Loucy (cell line): ENCODE measurements around the gene ITGA2.

Source experiments
- H2AFZ ChIP-seq: fragments of 200-600 bp; sonication (generic); 2 replicates; pipeline ENCODE4 v1.6.0; 2016; ENCODE audit warnings: antibody characterized with exemption, mild to moderate bottlenecking, low read length, moderate library complexity
- H3F3A ChIP-seq: fragments of 200-600 bp; 2 replicates; pipeline ENCODE4 v1.6.0; 2016; ENCODE audit warnings: antibody characterized with exemption, low read depth, mild to moderate bottlenecking
- H3K27me3 ChIP-seq: fragments of 200-600 bp; sonication (generic); 2 replicates; pipeline ENCODE4 v1.6.1; 2014; ENCODE audit warnings: low read length, mild to moderate bottlenecking; ENCODE audit not compliant: insufficient read depth, poor library complexity, severe bottlenecking
- H3K36me3 ChIP-seq: fragments of 200-600 bp; sonication (generic); 2 replicates; pipeline ENCODE4 v1.6.1; 2016; ENCODE audit warnings: low read length; ENCODE audit not compliant: insufficient read depth
- H3K4me1 ChIP-seq: fragments of 200-600 bp; sonication (generic); 2 replicates; pipeline ENCODE4 v1.5.1; 2014; ENCODE audit warnings: low read length, mild to moderate bottlenecking; ENCODE audit not compliant: insufficient read depth, poor library complexity, severe bottlenecking
- H3K4me2 ChIP-seq: fragments of 200-600 bp; sonication (generic); 2 replicates; pipeline ENCODE4 v1.6.0; 2014; ENCODE audit warnings: antibody characterized with exemption, low read length, low read depth, mild to moderate bottlenecking; ENCODE audit not compliant: poor library complexity, severe bottlenecking
- H3K4me3 ChIP-seq: fragments of 200-600 bp; sonication (generic); 2 replicates; pipeline ENCODE4 v1.5.1; 2014; ENCODE audit warnings: low read length, mild to moderate bottlenecking, mixed read lengths; ENCODE audit not compliant: poor library complexity, severe bottlenecking
- H3K79me2 ChIP-seq: fragments of 200-600 bp; sonication (generic); 2 replicates; pipeline ENCODE4 v1.6.1; 2014; ENCODE audit warnings: low read length; ENCODE audit not compliant: insufficient read depth
- H3K9ac ChIP-seq: fragments of 200-600 bp; sonication (generic); 2 replicates; pipeline ENCODE4 v1.6.0; 2014; ENCODE audit warnings: mild to moderate bottlenecking, low read depth, low read length, moderate library complexity; ENCODE audit not compliant: poor library complexity, severe bottlenecking
- H3K9me2 ChIP-seq: fragments of 200-600 bp; sonication (generic); replicated peaks from 2 replicates; pipeline ENCODE4 v1.6.1; 2016; ENCODE audit warnings: low read depth, low read length, mixed read lengths
- H3K9me3 ChIP-seq: fragments of 200-600 bp; sonication (generic); 2 replicates; pipeline ENCODE4 v1.6.1; 2014; ENCODE audit warnings: mild to moderate bottlenecking, antibody characterized with exemption, low read length, low read depth; ENCODE audit not compliant: insufficient read depth
- H4K20me1 ChIP-seq: fragments of 200-600 bp; sonication (generic); 2 replicates; pipeline ENCODE4 v1.6.0; 2014; ENCODE audit warnings: antibody characterized with exemption, low read length, mild to moderate bottlenecking; ENCODE audit not compliant: insufficient read depth, poor library complexity, severe bottlenecking
- EZH2phosphoT487 ChIP-seq: fragments of 200-600 bp; IDR thresholded peaks from 2 replicates; pipeline ENCODE4 v1.6.1; 2018; ENCODE audit warnings: antibody characterized with exemption, mild to moderate bottlenecking, moderate library complexity, borderline replicate concordance
- TF ChIP-seq, protein P1 (sequence below): fragments of 200-600 bp; sonication (generic); conservative IDR thresholded peaks from 2 replicates; pipeline ENCODE4 v1.5.1; 2014; ENCODE audit warnings: mild to moderate bottlenecking, antibody characterized with exemption, low read length

Gene ITGA2

GRCh38 chr5:53087171-53087570 is 98.0 kb downstream of the ITGA2 start:
- Histone ChIP-seq H3K9ac (no peak overlapping the region), H2AFZ (no peak overlapping the region), H4K20me1 (no peaks in the 10 kb centered on the region), H3K9me2 (no peaks in the 10 kb centered on the region), H3K36me3 (no peaks in the 10 kb centered on the region), H3F3A (no peaks in the 10 kb centered on the region), H3K4me3 (no peak overlapping the region), H3K9me3 (no peaks in the 10 kb centered on the region), H3K79me2 (no peaks in the 10 kb centered on the region), H3K4me1 (peaks cover 21% of the 10 kb centered on the region), H3K4me2 (no peak overlapping the region), H3K27me3 (no peaks in the 10 kb centered on the region)
- TF ChIP-seq, protein P1, sequence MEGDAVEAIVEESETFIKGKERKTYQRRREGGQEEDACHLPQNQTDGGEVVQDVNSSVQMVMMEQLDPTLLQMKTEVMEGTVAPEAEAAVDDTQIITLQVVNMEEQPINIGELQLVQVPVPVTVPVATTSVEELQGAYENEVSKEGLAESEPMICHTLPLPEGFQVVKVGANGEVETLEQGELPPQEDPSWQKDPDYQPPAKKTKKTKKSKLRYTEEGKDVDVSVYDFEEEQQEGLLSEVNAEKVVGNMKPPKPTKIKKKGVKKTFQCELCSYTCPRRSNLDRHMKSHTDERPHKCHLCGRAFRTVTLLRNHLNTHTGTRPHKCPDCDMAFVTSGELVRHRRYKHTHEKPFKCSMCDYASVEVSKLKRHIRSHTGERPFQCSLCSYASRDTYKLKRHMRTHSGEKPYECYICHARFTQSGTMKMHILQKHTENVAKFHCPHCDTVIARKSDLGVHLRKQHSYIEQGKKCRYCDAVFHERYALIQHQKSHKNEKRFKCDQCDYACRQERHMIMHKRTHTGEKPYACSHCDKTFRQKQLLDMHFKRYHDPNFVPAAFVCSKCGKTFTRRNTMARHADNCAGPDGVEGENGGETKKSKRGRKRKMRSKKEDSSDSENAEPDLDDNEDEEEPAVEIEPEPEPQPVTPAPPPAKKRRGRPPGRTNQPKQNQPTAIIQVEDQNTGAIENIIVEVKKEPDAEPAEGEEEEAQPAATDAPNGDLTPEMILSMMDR = no peak
- TF ChIP-seq EZH2phosphoT487 = no peak

- no peaks in the 10 kb centered on the region for H3K36me3 ChIP-seq
These were observed 98.5 kb downstream of the ITGA2 start for GRCh38 chr5:53087621-53088121.

DNA sequence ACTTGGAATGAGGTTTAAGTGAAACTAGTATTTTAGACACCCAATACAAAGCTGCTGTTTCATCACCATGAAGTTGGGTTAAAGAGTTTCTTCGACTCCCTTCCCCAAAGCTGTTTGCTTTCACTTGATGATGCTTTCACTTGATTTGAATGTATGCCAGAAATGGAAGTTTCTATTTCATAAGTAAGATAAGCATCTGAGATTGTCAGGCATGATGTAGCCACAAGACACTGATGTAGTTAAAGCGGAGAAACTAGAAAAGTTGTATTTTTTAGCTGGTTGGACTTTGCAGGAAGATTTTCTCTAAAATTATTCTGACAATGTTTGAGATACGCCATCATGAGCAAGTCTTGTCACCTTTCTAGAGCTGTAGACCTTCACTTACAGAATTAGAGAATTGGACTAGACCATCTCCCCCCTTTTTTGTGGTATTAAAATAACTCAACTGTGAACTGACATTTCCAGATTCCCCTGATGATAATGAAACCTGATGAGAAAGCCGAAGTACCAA is 100.4 kb downstream of the ITGA2 start:
- no peak overlapping the region for H3K4me2 ChIP-seq
- H3K79me2 ChIP-seq = no peaks in the 10 kb centered on the region
- no peaks in the 10 kb centered on the region for H3K9me3 ChIP-seq
- no peak overlapping the region for H3K9ac ChIP-seq
- H3K27me3 ChIP-seq = no peaks in the 10 kb centered on the region
- H3K4me3 ChIP-seq = no peak overlapping the region
- no peaks in the 10 kb centered on the region for H3K36me3 ChIP-seq
- peaks cover 12% of the 10 kb centered on the region for H3K4me1 ChIP-seq
- TF ChIP-seq, protein P1 = no peak
- no peak for TF ChIP-seq EZH2phosphoT487
- no peaks in the 10 kb centered on the region for H3K9me2 ChIP-seq
- H2AFZ ChIP-seq = no peak overlapping the region
- H3F3A ChIP-seq = no peaks in the 10 kb centered on the region
- H4K20me1 ChIP-seq = no peaks in the 10 kb centered on the region

More at GRCh38 chr5:53087621-53088121, 98.5 kb downstream of the ITGA2 start:
- TF ChIP-seq, protein P1 = no peak
- TF ChIP-seq EZH2phosphoT487 = no peak
- Histone ChIP-seq H3F3A (no peaks in the 10 kb centered on the region), H3K4me1 (peaks cover 21% of the 10 kb centered on the region), H3K79me2 (no peaks in the 10 kb centered on the region), H3K4me3 (no peak overlapping the region), H3K9me2 (no peaks in the 10 kb centered on the region), H4K20me1 (no peaks in the 10 kb centered on the region), H2AFZ (no peak overlapping the region), H3K9ac (no peak overlapping the region), H3K4me2 (no peak overlapping the region), H3K9me3 (no peaks in the 10 kb centered on the region), H3K27me3 (no peaks in the 10 kb centered on the region)
